ENCODE results near the gene MAMSTR. TPM values are rescaled to one million over a fixed set of nuclear protein-coding genes. Genes with fewer than 3 reads are reported as not detected.

Gene MAMSTR
- total and polyA plus RNA-seq, 9 of the 15 experiments (the other 6 are each of a cell fraction or from before 2014, with no cell fraction given) = 0.08 to 1.00 (median 0.40) TPM; not detected in 1

GRCh38 chr19:48681127-48681470, 38.4 kb downstream of the MAMSTR start (continued):
- TF ChIP-seq, protein P1, sequence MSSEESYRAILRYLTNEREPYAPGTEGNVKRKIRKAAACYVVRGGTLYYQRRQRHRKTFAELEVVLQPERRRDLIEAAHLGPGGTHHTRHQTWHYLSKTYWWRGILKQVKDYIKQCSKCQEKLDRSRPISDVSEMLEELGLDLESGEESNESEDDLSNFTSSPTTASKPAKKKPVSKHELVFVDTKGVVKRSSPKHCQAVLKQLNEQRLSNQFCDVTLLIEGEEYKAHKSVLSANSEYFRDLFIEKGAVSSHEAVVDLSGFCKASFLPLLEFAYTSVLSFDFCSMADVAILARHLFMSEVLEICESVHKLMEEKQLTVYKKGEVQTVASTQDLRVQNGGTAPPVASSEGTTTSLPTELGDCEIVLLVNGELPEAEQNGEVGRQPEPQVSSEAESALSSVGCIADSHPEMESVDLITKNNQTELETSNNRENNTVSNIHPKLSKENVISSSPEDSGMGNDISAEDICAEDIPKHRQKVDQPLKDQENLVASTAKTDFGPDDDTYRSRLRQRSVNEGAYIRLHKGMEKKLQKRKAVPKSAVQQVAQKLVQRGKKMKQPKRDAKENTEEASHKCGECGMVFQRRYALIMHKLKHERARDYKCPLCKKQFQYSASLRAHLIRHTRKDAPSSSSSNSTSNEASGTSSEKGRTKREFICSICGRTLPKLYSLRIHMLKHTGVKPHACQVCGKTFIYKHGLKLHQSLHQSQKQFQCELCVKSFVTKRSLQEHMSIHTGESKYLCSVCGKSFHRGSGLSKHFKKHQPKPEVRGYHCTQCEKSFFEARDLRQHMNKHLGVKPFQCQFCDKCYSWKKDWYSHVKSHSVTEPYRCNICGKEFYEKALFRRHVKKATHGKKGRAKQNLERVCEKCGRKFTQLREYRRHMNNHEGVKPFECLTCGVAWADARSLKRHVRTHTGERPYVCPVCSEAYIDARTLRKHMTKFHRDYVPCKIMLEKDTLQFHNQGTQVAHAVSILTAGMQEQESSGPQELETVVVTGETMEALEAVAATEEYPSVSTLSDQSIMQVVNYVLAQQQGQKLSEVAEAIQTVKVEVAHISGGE (CRISPR knock-in tag; IDR thresholded peaks at IDR 0.05) = 0 out of 6 replicates have a peak, but pooled peaks of 1 of the 3 experiments have one; percentile 26
- TF ChIP-seq ZC3H4 (CRISPR knock-in tag; IDR thresholded peaks at IDR 0.05; ENCODE audit: borderline replicate concordance) (no peak), ZNF655 (CRISPR knock-in tag; IDR thresholded peaks at IDR 0.05) (no peak), POLR3G (IDR thresholded peaks at IDR 0.05; ENCODE audit: extremely low read depth, insufficient read length, insufficient replicate concordance) (no peak), BHLHE40 (IDR thresholded peaks at IDR 0.05; ENCODE audit: low read length) (peak; percentile 77), ZNF830 (CRISPR knock-in tag; IDR thresholded peaks at IDR 0.05) (no peak), ZNF584 (CRISPR knock-in tag; IDR thresholded peaks at IDR 0.05; ENCODE audit: low read depth) (peak; percentile 75; the same call in 1 of the 2 replicates), SETDB1 (IDR thresholded peaks at IDR 0.05; ENCODE audit: low read length) (peak; percentile 48), MTA3 (IDR thresholded peaks at IDR 0.05; ENCODE audit: borderline replicate concordance) (0 out of 2 replicates have a peak, but pooled peaks have one; percentile 23)
- TF ChIP-seq, protein P2, sequence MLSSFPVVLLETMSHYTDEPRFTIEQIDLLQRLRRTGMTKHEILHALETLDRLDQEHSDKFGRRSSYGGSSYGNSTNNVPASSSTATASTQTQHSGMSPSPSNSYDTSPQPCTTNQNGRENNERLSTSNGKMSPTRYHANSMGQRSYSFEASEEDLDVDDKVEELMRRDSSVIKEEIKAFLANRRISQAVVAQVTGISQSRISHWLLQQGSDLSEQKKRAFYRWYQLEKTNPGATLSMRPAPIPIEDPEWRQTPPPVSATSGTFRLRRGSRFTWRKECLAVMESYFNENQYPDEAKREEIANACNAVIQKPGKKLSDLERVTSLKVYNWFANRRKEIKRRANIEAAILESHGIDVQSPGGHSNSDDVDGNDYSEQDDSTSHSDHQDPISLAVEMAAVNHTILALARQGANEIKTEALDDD (IDR thresholded peaks at IDR 0.05) = peak; percentile 91
- TF ChIP-seq, protein P3, sequence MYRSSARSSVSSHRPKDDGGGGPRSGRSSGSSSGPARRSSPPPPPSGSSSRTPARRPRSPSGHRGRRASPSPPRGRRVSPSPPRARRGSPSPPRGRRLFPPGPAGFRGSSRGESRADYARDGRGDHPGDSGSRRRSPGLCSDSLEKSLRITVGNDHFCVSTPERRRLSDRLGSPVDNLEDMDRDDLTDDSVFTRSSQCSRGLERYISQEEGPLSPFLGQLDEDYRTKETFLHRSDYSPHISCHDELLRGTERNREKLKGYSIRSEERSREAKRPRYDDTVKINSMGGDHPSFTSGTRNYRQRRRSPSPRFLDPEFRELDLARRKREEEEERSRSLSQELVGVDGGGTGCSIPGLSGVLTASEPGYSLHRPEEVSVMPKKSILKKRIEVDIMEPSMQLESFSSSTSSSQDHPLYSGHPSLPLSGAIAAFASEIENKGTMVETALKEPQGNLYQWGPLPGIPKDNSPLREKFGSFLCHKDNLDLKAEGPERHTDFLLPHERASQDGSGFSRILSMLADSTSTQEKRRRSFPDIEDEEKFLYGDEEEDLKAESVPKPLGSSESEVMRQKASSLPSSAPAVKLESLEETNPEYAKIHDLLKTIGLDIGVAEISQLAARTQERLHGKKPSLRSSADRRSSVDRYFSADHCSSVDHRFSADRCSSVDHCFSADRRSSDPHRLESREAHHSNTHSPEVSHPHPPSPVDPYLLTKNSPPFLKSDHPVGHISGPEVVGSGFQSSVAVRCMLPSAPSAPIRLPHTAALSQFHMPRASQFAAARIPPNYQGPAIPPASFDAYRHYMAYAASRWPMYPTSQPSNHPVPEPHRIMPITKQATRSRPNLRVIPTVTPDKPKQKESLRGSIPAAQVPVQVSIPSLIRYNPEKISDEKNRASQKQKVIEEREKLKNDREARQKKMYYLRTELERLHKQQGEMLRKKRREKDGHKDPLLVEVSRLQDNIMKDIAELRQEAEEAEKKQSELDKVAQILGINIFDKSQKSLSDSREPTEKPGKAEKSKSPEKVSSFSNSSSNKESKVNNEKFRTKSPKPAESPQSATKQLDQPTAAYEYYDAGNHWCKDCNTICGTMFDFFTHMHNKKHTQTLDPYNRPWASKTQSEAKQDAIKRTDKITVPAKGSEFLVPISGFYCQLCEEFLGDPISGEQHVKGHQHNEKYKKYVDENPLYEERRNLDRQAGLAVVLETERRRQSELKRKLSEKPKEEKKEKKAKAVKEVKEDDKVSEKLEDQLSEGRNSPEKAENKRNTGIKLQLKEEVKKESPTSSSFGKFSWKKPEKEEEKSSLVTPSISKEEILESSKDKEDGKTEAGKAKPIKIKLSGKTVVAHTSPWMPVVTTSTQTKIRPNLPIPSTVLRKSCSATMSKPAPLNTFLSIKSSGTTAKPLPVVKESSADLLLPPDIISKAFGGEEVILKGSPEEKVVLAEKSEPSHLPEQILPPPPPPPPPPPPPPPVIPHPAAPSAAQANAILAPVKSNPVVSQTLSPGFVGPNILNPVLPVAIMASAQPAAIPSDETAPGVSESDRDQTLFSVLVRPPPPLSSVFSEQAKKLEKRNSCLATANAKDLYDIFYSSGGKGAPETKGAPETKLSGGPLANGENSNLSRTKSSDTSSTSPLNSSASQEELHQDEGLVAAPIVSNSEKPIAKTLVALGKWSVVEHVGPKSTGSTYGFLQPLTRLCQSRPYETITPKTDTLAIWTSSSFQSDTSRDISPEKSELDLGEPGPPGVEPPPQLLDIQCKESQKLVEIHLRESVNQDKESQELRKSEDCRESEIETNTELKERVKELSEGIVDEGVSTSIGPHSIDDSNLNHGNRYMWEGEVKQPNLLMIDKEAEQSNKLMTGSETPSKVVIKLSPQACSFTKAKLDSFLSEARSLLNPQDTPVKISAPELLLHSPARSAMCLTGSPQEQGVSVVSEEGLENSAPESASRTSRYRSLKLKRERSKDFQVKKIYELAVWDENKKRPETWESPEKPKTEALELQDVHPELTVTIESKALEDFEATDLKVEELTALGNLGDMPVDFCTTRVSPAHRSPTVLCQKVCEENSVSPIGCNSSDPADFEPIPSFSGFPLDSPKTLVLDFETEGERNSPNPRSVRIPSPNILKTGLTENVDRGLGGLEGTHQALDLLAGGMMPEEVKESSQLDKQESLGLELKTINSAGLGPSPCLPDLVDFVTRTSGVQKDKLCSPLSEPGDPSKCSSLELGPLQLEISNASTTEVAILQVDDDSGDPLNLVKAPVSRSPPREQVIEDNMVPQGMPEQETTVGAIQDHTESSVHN (IDR thresholded peaks at IDR 0.05; ENCODE audit: borderline replicate concordance in 1 of 2, low read depth in 1 of 2) = 0 out of 4 replicates have a peak, but pooled peaks of 1 of the 2 experiments have one; percentile 31

Measured in K562 (cell line).